ENCODE results near the gene AKAP1. TPM values are rescaled to one million over a fixed set of nuclear protein-coding genes. Genes with fewer than 3 reads are reported as not detected.

Gene AKAP1
- total and polyA plus RNA-seq, 3 donors from 2014 or later, result 73.0 to 304 (median 224) TPM

DNA sequence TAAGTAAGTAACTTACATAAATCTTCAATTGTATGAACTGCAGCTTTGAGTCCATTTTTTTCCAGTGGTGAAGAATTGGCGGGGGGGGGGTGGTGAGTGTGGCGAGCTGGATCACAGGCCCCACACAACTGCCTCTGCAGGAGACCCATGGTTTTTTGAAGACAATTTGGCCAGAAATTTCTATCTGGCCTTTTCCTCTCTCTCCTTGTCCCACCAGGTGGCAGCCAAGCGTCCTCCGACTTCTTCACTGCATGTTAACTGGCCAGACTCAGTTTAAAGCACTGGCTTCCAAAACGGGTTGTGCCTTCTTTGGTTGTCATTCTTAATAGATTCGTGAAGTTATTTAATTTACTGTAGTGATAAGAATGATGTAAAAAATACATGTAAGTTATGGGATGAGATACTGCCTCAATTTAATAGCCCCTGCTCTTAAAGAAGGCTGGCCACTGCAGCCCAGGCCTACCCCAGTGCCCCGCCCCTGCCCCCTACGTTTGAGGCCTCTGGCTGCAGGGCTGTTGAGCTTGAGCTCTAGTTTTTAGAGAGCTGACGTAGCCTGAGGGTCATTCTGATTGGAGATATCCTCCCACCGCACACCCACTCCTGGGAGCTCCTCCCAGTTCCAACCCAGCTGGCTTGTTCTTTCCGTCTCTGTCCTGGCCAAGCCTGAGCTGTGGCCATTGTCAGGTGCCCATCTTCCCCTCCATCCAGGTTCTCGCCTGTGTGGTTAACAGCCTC, 36.4 kb downstream of the AKAP1 start:
- Histone ChIP-seq H3K27ac (peak overlapping the region in 1 of 2 donors; percentile 14), H3K4me1 (peaks cover 18% of the 10 kb centered on the region), H3K9me3 (no peaks in the 10 kb centered on the region), H3K36me3 (ENCODE audit: low read depth, missing control alignments) (no peaks in the 10 kb centered on the region), H3K4me3 (no peak overlapping the region), H3K27me3 (no peaks in the 10 kb centered on the region)
- intact Hi-C loops (cut with DNase I; ENCODE audit: low total_unique reads), result no loop called here
- 57 to 59% methylated on average over 12 of the region's 12 CpGs for WGBS, 2 donors
- peak; percentile 72 for DNase-seq
- TF ChIP-seq, protein P1, sequence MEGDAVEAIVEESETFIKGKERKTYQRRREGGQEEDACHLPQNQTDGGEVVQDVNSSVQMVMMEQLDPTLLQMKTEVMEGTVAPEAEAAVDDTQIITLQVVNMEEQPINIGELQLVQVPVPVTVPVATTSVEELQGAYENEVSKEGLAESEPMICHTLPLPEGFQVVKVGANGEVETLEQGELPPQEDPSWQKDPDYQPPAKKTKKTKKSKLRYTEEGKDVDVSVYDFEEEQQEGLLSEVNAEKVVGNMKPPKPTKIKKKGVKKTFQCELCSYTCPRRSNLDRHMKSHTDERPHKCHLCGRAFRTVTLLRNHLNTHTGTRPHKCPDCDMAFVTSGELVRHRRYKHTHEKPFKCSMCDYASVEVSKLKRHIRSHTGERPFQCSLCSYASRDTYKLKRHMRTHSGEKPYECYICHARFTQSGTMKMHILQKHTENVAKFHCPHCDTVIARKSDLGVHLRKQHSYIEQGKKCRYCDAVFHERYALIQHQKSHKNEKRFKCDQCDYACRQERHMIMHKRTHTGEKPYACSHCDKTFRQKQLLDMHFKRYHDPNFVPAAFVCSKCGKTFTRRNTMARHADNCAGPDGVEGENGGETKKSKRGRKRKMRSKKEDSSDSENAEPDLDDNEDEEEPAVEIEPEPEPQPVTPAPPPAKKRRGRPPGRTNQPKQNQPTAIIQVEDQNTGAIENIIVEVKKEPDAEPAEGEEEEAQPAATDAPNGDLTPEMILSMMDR (IDR thresholded peaks at IDR 0.05), result peak; percentile 25 to 49 (median 38)
- TF ChIP-seq POLR2A (IDR thresholded peaks at IDR 0.05), result no peak

DNA sequence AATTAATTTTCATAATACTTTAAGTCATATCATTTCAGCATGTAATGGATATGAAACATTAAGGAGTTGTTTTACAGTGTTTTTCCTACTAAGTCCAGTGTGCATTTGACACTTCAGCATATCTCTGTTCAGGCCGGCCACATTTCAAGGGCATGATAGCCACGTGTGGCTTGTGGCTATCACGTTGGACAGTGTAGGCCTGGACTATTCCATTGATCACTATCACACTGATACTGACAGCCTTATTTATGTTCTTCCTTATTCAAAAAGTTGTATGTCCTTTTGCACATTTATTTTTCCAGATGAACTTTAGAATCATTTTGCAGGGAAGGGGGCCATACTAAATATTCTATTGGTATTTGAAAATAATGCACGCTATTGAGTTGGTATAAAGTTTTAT, 39.0 kb downstream of the AKAP1 start:
- H3K27me3 ChIP-seq, result no peaks in the 10 kb centered on the region
- H3K36me3 ChIP-seq (ENCODE audit: low read depth, missing control alignments), result no peaks in the 10 kb centered on the region
- TF ChIP-seq, protein P1 (IDR thresholded peaks at IDR 0.05), result no peak
- TF ChIP-seq POLR2A (IDR thresholded peaks at IDR 0.05), result no peak
- no peak overlapping the region for H3K4me3 ChIP-seq
- intact Hi-C loops (cut with DNase I; ENCODE audit: low total_unique reads), result no loop called here
- H3K9me3 ChIP-seq, result no peaks in the 10 kb centered on the region
- DNase-seq, result no peak
- peaks cover 18% of the 10 kb centered on the region for H3K4me1 ChIP-seq
- 75 to 84% methylated on average over 4 of the region's 4 CpGs for WGBS, 2 donors
- no peak overlapping the region for H3K27ac ChIP-seq

DNA sequence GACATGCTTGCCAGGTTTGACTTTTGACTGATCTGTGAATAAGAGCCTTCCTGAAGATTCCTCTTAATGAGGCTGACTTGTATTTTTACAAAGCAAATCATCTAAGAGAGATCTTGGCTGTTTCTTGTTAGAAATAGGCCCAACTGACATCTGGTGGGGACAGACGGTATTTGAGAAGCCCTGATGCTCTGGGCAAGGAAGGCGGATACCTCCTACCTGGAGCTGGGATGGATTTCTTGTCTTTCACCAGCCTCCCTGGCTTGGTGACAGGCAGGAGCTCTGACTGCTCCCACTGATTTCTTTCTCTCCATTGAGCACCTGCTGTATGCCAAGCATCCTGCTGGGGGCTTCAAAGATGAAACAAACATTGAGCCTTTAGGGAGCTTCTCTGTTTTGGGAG, 40.4 kb downstream of the AKAP1 start:
- intact Hi-C loops (cut with DNase I; ENCODE audit: low total_unique reads), result no loop called here
- H3K4me1 ChIP-seq, result peaks cover 14% of the 10 kb centered on the region
- H3K36me3 ChIP-seq (ENCODE audit: low read depth, missing control alignments), result no peaks in the 10 kb centered on the region
- DNase-seq, result no peak
- H3K4me3 ChIP-seq, result no peak overlapping the region
- H3K27me3 ChIP-seq, result no peaks in the 10 kb centered on the region
- no peaks in the 10 kb centered on the region for H3K9me3 ChIP-seq
- 87 to 100% methylated on average over 2 of the region's 2 CpGs for WGBS, 2 donors
- no peak for TF ChIP-seq POLR2A (IDR thresholded peaks at IDR 0.05)
- TF ChIP-seq, protein P1 (IDR thresholded peaks at IDR 0.05), result no peak
- H3K27ac ChIP-seq, result no peak overlapping the region

DNA sequence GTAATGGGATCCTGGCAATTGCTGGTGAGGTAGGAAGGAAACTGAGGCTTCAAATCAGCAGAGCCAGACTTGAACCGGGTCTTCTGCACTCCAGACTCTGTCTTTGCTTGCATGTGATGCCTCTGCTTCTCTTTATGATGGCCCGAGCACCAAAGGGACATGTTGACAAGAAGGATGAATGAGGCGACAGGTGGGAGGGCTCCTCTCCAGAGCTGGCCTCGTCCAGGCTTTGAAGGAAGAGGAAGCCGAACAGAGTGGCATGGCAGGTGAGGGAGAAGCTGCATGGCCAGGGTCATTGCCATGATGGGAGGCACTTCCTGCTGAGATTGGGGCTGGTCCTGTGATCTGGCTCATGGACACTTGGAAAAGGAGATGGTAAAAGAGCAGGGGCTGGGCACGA, 40.8 kb downstream of the AKAP1 start:
- DNase-seq, result no peak
- Histone ChIP-seq H3K4me1 (peaks cover 11% of the 10 kb centered on the region), H3K27ac (no peak overlapping the region), H3K9me3 (no peaks in the 10 kb centered on the region), H3K27me3 (no peaks in the 10 kb centered on the region), H3K4me3 (no peak overlapping the region), H3K36me3 (ENCODE audit: low read depth, missing control alignments) (no peaks in the 10 kb centered on the region)
- 95 to 97% methylated on average over 6 of the region's 6 CpGs for WGBS, 2 donors
- intact Hi-C loops (cut with DNase I; ENCODE audit: low total_unique reads), result no loop called here
- TF ChIP-seq, protein P1 (IDR thresholded peaks at IDR 0.05), result no peak
